Measurements from ENCODE around the gene MYOM1.

MYOM1 gene

GRCh38 chr18:3154214-3154613 lies 65.6 kb downstream of the MYOM1 start:
- Histone ChIP-seq H3K36me3 (ENCODE audit: control insufficient read depth, insufficient read depth, low read length) (no peaks in the 10 kb centered on the region), H3K27me3 (replicated peaks; ENCODE audit: control insufficient read depth, insufficient read depth, low read length) (no peaks in the 10 kb centered on the region), H3K4me3 (replicated peaks; ENCODE audit: low read depth, low read length) (no peak overlapping the region)
- TF ChIP-seq CTCF (IDR thresholded peaks at IDR 0.05; ENCODE audit: insufficient read depth, low read length, poor library complexity, severe bottlenecking), result no peak
- DNase-seq (ENCODE audit: extremely low read depth, insufficient read length), result no peak

- no peaks in the 10 kb centered on the region for H3K36me3 ChIP-seq (ENCODE audit: control insufficient read depth, insufficient read depth, low read length)
- no peak for DNase-seq (ENCODE audit: extremely low read depth, insufficient read length)
- H3K4me3 ChIP-seq (replicated peaks; ENCODE audit: low read depth, low read length), result no peak overlapping the region
- TF ChIP-seq CTCF (IDR thresholded peaks at IDR 0.05; ENCODE audit: insufficient read depth, low read length, poor library complexity, severe bottlenecking), result no peak
- no peaks in the 10 kb centered on the region for H3K27me3 ChIP-seq (replicated peaks; ENCODE audit: control insufficient read depth, insufficient read depth, low read length)
These were observed 66.6 kb downstream of the MYOM1 start for GRCh38 chr18:3153107-3153704.

GRCh38 chr18:3152294-3152693 lies 67.5 kb downstream of the MYOM1 start:
- DNase-seq (ENCODE audit: extremely low read depth, insufficient read length), result no peak
- Histone ChIP-seq H3K27me3 (replicated peaks; ENCODE audit: control insufficient read depth, insufficient read depth, low read length) (no peaks in the 10 kb centered on the region), H3K4me3 (replicated peaks; ENCODE audit: low read depth, low read length) (no peak overlapping the region), H3K36me3 (ENCODE audit: control insufficient read depth, insufficient read depth, low read length) (no peaks in the 10 kb centered on the region)
- no peak for TF ChIP-seq CTCF (IDR thresholded peaks at IDR 0.05; ENCODE audit: insufficient read depth, low read length, poor library complexity, severe bottlenecking)

- H3K4me3 ChIP-seq (replicated peaks; ENCODE audit: low read depth, low read length), result no peak overlapping the region
- H3K36me3 ChIP-seq (ENCODE audit: control insufficient read depth, insufficient read depth, low read length), result no peaks in the 10 kb centered on the region
- no peaks in the 10 kb centered on the region for H3K27me3 ChIP-seq (replicated peaks; ENCODE audit: control insufficient read depth, insufficient read depth, low read length)
- no peak for DNase-seq (ENCODE audit: extremely low read depth, insufficient read length)
- TF ChIP-seq CTCF (IDR thresholded peaks at IDR 0.05; ENCODE audit: insufficient read depth, low read length, poor library complexity, severe bottlenecking), result peak; percentile 75
These were observed 68.1 kb downstream of the MYOM1 start for GRCh38 chr18:3151399-3152264.

- TF ChIP-seq CTCF (IDR thresholded peaks at IDR 0.05; ENCODE audit: insufficient read depth, low read length, poor library complexity, severe bottlenecking), result no peak
- Histone ChIP-seq H3K36me3 (ENCODE audit: control insufficient read depth, insufficient read depth, low read length) (no peaks in the 10 kb centered on the region), H3K4me3 (replicated peaks; ENCODE audit: low read depth, low read length) (no peak overlapping the region), H3K27me3 (replicated peaks; ENCODE audit: control insufficient read depth, insufficient read depth, low read length) (no peaks in the 10 kb centered on the region)
- no peak for DNase-seq (ENCODE audit: extremely low read depth, insufficient read length)
These were observed 69.1 kb downstream of the MYOM1 start for GRCh38 chr18:3150688-3151087.
